ENCODE data around the gene KRTAP5-8.
A peak's percentile ranks its signal among the peaks of the same experiment; 100 is the strongest.
"Not testable (repeated sequence)": the region's sequence is repeated elsewhere in the genome, so short reads cannot be mapped to it uniquely, and the experiment has no call there.

KRTAP5-8 gene

DNA sequence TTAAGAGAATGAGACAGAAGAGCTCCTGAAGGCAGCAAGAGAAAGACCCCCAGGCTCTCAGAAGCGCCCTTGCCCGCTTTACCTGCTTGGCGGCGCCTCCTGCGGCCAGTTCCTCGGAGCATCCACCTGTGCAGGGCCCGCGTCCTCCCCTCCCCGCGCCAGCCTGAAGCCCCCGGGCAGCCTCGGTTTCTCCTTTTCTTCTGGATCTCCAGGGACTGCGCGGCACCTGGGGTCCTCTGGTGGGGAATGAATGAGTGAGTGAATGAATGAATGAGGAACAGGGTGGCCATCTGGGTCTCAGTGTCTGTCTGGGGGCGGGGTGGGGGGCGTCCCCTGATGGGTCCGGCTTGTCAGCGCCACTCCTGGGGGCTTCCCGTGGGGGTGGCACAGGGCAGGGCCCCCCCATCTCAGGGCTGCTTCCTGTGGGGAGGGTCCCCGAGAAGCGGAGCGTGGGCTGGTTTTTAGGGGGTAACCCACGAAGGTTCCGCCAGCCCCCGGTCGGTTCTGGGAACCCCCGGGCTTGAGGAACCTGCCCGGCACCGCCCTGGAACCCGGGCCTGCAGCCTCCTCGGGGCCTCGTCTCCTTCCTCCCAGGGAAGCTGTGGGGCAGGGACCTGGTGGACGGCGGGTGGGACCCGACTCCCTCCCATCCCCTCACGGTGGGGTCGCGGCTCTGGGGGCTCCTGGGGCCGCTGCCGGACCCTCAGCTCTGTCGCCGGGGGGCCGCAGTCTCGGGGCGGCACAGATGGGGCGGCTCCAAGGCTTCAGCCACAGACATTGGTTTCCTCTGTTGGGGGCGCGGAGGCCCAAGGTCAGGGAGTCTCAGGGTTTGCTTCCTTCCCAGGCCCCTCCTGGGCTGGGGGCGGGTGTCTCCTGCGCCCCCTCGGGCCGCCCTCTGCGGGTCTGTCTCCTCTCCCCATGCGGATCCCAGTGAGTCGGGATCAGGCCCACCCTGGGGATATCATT, 19.0 kb upstream of the KRTAP5-8 start:
- no peak for DNase-seq (ENCODE audit: low spot score)

DNA sequence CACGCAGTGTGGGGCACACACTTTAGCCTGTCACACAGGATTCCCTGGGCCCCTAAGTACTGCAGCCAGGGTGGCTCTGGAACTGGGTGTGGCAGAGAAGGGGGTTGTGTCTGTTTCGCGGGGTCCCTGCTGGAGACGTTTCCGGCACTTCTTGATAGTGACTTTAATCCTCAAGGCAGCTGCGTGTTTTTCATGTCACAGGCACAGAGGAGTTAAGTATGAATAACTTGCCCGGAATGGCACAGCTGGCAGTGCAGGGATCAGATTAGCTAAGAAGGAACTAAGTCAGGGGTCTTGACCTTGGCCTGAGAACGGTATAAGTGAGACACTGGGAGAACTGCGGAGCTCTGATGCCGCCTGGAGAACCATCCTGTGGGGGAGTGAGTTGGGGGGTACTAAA, 18.3 kb upstream of the KRTAP5-8 start:
- DNase-seq (ENCODE audit: low spot score) = no peak

DNA sequence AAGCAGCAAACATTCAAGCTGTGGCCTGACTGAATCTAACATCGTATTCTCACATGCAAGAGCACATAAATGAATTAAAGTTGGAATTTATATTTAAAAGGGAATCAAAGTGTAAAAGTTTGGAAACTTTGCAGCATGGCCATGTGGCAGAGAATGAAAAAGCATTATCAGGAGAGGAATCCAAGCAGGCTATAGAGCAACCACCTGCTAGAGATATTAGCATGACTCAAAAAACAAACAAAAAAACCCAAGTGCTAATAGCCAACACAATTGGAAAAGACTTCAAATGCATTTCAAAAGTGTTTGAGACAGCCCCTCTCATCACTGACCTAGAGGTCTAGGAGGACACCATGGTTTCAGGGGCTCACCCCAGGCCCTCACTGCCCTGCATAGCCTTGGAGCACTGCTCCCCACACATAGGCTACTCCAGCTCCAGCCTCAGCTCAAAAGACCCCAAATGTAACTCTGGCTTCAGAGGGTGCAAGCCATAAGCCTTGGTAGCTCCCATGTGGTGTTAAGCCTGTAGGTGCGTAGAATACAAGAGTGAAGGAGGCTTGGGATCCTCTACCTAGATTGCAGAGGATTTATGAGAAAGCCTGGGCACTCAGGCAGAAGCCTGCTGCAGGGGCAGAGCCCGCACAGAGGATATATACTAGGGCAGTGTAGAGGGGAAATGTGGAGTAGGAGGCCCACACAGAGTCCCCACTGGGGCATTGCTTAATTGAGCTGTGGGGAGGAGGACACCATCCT, 12.5 kb upstream of the KRTAP5-8 start:
- no peak for DNase-seq (ENCODE audit: low spot score)

DNA sequence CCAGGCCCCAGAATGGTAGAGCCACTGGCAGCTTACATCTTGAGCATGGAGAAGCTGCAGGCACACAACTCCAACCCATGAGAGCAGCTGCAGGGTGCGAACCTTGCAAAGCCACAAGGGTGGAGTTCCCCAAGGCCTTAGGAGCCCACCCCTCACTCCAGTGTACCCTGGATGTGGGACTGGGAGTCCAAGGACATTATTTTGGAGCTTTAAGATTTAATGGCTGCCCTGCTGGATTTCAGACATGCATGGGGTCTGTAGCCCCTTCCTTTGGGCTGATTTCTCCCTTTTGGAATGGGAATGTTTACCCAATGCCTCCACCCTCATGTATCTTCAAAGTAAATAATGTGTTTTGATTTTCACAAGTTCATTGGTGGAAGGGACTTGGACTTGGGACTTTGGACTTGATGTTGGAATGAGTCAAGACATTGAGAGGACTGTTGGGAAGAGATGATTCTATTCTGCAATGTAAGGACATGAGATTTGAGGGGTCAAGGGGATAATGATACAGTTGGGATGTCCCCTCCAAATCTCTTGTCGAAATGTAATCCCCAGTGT, 11.8 kb upstream of the KRTAP5-8 start:
- DNase-seq (ENCODE audit: low spot score) = no peak

DNA sequence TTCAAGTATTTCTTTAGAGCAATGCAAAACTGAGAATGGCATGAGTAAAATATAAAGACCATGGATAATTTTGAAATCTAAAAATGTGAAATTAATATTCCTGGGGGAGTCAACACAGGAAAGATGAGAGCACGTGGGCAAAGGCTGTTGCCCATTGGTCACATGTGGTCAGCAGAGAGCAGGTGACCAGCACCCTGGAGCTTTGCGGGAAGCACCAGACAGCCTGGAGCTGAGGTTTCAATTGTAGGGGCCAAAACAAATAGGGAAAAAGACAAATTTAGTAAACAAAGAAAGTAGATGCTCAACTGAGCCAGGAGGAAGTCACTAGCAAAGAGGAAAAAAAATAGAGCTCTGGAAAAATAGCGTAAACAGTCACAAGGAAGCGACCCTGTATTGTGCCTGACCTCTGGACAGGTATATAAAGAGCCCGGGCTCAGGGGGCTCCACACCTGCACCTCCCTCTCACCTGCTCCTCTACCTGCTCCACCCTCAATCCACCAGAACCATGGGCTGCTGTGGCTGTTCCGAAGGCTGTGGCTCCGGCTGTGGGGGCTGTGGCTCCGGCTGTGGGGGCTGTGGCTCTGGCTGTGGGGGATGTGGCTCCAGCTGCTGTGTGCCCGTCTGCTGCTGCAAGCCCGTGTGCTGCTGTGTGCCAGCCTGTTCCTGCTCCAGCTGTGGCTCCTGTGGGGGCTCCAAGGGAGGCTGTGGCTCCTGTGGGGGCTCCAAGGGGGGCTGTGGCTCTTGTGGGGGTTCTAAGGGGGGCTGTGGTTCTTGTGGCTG, 10.8 kb upstream of the KRTAP5-8 start, which contains the start of gene KRTAP5-7:
TSS of gene KRTAP5-7 (plus strand) at position 472 of the 780 bp plus-strand sequence. CDS start at position 506, 34 bp downstream.
- DNase-seq (ENCODE audit: low spot score) = not testable (repeated sequence)

DNA sequence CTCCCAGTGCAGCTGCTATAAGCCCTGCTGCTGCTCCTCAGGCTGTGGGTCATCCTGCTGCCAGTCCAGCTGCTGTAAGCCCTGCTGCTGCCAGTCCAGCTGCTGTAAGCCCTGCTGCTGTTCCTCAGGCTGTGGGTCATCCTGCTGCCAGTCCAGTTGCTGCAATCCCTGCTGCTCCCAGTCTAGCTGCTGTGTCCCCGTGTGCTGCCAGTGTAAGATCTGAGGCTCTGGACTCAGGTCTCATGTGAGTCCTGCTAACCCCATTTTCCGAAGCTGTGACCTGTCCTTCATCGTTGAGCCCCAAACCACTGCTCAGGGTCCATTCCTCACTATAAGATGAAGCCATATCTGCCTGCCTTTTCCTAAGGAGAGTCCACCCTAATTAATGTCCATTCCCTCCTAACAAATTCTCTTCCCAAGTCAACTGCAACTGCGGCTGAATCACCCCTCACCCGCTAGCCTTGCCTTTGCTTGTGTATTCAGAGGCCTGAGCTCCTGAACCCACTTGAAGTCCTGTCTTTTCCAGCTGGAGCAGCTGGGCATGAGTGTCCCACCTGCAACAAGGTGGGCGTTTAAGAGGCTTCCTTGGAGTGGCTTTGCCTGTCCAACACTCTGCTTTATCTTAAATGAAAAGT, 10.1 kb upstream of the KRTAP5-8 start:
- DNase-seq (ENCODE audit: low spot score) = no peak

DNA sequence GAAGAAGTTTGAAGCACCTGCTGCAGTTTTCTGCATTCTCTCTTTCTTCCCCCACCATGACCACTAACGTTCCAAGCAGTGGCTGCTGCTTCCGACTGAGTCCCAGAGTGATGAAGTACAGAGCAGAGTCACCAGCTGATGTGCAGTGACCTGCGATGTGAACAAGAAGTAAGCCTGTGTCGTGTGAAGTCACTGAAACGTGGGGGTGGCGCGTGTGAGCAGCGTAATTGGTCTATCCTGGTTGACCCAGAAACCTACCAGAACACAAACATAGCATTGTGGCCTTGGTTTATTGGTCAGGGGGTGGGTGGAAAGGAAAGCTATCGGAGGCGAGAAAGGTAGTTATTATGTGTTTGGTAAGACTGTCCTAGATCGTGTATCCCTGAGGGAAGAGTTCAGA, 7.2 kb upstream of the KRTAP5-8 start:
- DNase-seq (ENCODE audit: low spot score) = peak; percentile 22

DNA sequence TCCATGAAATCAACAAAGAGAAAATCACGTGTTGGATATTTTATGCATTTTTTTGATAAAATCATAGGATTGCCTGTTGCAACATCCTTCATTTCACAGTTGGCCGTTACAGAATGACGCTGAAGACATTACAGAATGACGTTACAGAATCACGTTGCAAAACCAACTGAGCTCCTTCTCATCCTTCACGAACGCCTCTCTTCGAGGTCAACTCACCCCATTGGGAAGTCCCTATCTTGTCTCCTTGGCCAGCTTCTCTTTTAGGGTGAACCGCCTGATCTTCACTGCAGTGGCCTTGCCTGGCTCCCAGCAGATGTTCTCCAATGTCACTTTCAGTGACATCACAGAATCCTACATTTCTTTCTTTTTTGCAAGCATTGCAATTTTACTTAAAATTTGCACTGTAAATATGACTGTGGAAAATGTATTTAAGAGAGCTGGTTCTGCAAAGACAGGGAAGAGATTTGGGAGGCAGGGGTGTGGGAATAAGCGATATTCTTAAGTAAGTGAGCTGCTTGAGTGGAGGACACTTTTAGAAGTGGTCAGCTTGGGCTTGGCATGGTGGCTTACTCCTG, 5.7 kb upstream of the KRTAP5-8 start:
- DNase-seq (ENCODE audit: low spot score) = peak; percentile 6

DNA sequence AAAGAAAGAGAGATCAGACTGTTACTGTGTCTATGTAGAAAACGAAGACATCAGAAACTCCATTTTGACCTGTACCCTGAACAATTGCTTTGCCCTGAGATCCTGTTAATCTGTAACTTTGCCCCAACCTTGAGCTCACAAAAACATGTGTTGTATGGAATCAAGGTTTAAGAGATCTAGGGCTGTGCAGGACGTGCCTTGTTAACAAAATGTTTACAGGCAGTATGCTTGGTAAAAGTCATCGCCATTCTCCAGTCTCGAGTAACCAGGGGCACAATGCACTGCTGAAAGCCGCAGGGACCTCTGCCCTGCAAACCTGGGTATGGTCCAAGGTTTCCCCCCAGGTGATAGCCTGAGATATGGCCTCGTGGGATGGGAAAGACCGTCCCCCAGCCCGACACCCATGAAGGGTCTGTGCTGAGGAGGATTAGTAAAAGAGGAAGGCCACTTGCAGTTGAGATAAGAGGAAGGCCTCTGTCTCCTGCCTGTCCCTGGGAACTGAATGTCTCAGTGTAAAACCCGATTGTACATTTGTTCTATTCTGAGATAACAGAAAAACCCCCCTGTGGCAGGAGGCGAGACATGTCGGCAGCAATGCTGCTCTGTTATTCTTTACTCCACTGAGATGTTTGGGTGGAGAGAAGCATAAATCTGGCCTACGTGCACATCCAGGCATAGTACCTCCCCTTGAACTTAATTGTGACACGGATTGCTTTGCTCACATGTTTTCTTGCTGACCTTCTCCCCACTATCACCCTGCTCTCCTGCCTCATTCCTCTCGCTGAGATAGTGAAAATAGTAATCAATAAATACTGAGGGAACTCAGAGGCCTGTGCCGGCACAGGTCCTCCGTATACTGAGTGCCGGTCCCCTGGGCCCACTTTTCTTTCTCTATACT, 2.9 kb upstream of the KRTAP5-8 start:
- not testable (repeated sequence) for DNase-seq (ENCODE audit: low spot score)

DNA sequence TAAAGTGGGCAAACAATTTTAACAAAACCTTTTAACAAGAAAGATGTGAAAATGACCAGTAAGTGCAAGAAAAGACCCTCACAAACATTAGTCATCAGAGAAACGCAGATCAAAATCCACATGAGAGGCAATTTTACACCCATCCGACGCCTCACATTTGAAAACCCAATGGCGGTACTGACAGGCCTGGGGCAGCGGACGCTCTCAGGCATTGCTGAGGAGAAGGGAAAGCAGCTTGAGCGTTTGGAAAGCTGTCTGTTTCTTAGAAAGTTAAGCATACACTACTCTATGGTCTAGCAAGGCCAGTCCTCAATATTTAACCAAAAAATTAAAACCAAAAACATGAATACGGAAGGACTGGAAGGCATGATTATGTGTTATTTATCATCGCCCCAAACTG, 2.0 kb upstream of the KRTAP5-8 start:
- no peak for DNase-seq (ENCODE audit: low spot score)

DNA sequence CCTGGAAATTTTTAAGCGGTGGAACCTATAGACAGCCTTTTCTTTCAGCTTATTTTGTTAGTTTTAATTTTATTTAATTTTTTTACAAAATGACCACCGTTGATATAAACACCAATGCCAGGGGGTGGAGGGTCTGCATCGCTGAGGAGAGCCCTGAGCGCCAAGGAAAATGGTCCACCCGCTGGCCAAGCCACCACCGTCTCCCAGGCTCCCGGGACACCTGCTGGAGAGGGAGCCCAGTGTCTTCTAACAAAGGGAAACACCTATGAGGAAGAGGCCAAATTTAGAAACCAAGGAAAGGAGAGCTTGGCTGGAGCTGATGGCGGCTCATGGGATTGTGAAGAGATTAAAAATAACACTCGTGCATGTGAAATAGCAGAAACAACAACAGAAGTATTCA, 288 bp upstream of the KRTAP5-8 start:
- DNase-seq (ENCODE audit: low spot score) = no peak

DNA sequence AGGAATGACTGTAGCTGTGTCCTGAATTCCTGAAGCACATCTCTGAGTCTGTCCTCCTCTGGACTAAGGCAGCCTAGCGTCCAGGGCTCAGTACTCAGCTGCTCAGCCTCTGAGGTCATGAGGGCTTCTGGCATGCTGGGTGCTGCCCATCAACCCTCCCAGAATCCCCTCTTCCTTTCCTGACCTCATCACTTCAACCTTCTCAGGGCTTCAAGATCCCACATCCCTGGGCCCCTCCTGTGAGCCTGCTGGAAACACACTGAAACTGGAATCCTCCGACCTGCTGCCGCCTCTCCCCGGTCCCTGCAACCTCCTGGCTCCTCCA, 803 bp downstream of the KRTAP5-8 start:
- DNase-seq (ENCODE audit: low spot score) = no peak

DNA sequence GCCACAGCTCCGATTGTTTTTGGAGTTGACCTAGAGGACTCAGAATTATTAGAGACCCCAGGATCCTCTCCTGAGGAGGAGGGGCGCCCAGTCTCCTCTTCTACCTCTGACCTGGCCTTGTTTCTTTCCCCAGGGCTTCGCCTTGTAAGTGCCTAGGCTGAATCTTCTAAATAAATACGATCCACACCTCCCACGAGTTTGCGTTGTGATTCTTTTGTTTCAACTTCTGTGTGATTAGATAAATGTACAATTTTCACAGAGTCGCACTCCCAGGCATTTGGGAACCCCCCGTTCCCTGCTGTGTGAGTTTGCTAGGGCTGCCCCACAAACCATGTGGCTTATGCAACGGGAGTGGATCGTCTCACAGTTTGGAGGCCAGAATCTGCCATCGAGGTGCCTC, 1.2 kb downstream of the KRTAP5-8 start:
- no peak for DNase-seq (ENCODE audit: low spot score)

DNA sequence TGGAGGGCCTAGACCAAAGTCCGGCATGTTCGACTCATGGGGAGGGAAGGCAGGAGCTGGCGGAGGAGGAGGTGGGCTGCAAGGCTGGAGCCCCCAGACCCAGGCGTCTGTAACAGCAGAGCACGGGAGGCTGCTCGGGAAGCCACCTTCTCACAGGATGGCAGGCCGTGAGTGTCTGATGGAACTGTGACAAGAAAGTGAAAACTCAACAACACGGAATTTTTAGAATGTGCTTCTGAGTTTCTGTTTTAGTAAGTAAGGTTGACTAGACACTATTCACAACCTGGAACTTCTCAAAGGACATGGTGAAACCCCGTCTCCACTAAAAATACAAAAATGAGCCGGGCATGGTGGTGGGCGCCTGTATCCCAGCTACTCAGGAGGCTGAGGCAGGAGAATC, 2.1 kb downstream of the KRTAP5-8 start:
- not testable (repeated sequence) for DNase-seq (ENCODE audit: low spot score)

DNA sequence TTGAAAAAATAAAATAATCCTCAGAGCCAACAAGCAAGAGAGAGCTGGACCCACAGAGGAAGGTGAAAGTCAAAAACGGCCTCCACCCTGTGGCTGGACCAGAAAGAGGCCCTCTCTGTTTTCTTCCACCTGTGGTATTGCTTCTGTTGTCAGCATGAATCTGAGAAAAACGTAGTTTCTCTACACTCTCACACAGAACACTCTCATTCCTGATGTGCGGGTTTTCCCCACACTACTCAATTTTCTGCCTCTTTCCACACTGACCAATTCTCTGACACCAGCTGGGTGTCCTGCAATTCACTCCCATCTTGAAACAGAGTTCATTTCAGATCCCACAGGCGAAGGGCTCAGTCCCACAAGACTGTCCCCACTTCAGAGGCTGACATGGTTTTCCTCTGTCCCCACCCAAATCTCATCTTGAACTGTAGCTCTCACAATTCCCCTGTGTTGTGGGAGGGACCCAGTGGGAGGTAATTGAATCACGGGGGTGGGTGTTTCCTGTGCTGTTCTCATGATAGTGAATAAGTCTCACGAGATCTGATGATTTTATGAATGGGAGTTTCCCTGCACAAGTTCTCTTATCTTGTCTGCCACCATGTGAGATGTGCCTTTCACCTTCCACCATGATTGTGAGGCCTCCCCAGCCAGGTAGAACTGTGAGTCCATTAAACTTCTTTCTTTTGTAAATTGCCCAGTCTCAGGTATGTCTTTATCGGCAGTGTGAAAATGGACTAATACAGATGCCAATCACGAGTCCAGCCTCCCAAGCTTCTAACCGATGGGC, 2.9 kb downstream of the KRTAP5-8 start:
- not testable (repeated sequence) for DNase-seq (ENCODE audit: low spot score)

DNA sequence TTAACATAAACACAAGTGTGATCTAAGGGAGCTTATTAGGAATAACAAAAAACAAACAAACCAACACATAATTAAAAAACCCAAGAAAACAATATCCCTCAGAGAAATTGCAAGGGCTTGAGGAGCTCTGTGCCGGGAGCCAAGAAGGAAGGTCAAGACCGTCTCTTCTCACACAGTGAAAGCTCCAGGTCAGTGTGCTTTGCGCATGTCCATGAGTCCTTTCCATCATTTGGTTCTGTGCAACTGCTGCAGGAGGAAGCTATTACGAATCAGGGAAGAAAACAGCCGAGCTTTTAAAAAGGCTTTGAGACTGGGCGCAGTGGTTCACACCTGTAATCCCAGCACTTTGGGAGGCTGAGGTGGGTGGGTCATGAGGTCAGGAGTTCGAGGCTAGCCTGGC, 4.6 kb downstream of the KRTAP5-8 start:
- DNase-seq (ENCODE audit: low spot score) = no peak

DNA sequence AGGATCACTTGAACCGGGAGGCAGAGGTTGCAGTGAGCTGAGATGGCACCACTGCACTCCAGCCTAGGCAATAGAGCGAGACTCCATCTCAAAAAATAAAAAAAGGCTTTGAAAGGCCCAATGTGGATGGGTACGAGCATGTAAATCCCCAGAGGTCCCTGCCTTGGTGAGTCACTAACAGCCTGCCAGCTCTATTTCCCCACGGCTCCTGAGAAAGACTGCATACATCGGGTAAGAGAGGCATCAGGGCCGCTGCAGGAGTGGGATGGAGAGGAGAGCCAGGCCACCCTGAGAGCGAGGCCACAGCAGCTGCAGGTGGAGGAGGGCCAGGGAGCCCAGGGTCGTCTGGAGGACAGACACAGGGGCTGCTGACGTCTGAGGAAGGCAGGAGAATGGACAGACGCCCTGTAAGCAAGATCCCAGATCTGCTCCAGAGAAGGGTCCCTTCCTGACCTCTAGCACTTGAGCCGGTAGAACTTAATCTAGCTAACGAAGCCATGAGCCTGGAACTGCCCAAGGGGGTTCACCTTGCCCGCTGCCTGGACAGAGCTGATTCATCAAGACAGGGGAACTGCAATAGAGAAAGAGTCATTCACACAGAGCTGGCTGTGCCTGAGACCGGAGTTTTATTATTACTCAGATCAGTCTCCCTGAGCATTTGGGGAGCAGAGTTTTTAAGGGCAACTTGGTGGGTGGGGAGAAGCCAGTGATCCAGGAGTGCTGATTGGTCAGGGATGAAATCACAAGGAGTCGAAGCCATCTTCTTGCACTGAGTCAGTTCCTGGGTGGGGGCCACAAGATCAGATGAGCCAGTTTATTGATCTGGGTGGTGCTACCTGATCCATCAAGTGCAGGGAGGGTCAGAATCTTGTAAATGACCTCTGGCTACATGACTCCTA, 5.3 kb downstream of the KRTAP5-8 start:
- DNase-seq (ENCODE audit: low spot score) = no peak

DNA sequence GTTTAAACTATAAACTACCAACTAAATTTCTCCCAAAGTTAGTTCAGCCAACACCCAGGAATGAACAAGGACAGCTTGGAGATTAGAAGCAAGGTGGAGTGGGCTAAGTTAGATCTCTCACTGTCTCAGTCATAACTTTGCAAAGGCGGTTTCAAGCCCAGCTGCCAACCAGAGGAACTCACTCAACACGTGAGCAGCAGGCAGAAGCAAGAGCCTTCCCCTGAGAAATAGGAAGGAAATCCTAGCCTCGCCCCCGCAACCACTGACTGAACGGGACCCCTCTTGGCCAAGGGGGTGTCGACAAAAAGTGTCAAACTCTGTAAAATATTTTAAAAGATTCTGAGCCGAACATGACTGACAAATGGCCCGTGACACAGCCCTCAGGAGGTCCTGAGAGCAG, 6.0 kb downstream of the KRTAP5-8 start:
- no peak for DNase-seq (ENCODE audit: low spot score)
